Lower leg skin (tissue), 3 donors: ENCODE measurements around the gene ANAPC2.

Experiments used
- CTCF ChIP-seq, 3 donors: fragments of 450-650 bp; IDR thresholded peaks; one replicate each; pipeline ENCODE4 v1.5.1; 2016; ENCODE audit warnings: antibody characterized with exemption in 3 of 3, mild to moderate bottlenecking in 3 of 3, moderate library complexity in 2 of 3
- POLR2A ChIP-seq, 2 donors: fragments of 450-650 bp; IDR thresholded peaks; one replicate each; pipeline ENCODE4 v1.6.1; 2016 to 2017; ENCODE audit warnings: antibody characterized with exemption in 2 of 2, mild to moderate bottlenecking in 1 of 2, moderate library complexity in 1 of 2

DNA sequence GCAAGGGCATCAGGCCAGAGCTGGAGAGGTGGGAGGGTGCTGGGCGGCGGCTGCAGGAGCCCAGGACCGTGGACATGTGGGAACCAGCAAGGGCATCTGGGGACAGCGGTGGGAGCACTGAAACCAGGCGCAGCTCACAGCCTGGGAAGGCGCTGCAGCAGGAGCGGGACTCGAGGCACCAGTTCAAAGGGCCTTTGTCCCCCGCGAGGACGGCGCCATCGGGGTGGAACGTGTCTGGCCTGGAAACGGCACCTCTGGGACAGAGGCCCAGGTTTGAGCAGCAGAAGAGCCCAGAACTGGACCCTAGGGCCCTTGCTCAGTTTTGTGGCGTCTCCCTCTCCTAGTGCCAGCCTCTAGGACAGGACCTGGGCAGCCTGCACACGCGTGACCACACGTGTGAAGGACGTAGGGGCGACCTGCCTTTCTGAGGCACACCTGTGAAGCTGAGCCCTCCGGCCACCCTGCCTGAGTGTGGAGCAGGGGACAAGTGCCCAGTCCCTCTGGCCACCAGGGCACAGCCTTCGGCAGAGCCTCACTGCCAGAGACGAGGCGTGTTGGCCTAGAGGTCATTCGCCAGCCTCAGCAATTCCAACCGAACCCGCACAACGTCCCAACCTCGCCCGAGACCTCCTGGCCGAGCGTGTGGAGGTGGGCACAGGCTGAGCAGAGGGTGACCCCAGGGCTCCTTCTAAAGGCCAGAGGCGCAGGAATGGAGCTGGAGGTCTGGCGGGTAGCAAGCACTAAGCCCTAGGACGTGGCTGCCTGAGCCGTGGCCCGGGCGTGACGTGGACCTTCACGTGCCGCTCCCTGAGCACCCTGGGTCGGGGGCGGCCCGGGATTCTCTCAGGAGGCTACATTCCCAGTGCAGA lies 14.3 kb downstream of the ANAPC2 start:
- TF ChIP-seq CTCF (IDR thresholded peaks at IDR 0.05) (no peak), POLR2A (IDR thresholded peaks at IDR 0.05) (no peak)
